ENCODE measurements around the gene ALG2. TPM values are rescaled to one million over a fixed set of nuclear protein-coding genes. Genes with fewer than 3 reads are reported as not detected.

ALG2 gene
- total and polyA plus RNA-seq, 2 of the 4 experiments (the other 2 are of a cell fraction) = 36.4 to 38.4 TPM

- H3K79me1 ChIP-seq (ENCODE audit: low read depth in 1 of 2, low read length in 2 of 2) = no peaks in the 10 kb centered on the region
- no peak overlapping the region for H3K56ac ChIP-seq (ENCODE audit: extremely low read depth, insufficient read depth, low read length)
- intact Hi-C loops (cut with micrococcal nuclease) = no loop called here
- dilution Hi-C loops (cut with HindIII; ENCODE audit: low sequenced_read_pairs, unreplicated experiment) = no loop called here
- no peak overlapping the region for H2AK9ac ChIP-seq (replicated peaks; ENCODE audit: low read depth, low read length, poor library complexity)
- peak; percentile 36 for DNase-seq
- no peak overlapping the region for H4K8ac ChIP-seq (ENCODE audit: low read depth in 2 of 2, low read length in 2 of 2)
- WGBS, 2 experiments (ENCODE audit: extremely low coverage in 2 of 2, insufficient read length in 1 of 2) = 62% methylated on average over 2 of the region's 6 CpGs; no CpG with 5 or more reads in 1 of the 2 experiments
- H4K20me1 ChIP-seq (ENCODE audit: insufficient read depth, low read length) = no peaks in the 10 kb centered on the region
- H3K9me3 ChIP-seq (ENCODE audit: control insufficient read depth, insufficient read depth, low read length) = no peaks in the 10 kb centered on the region
- H3K18ac ChIP-seq (ENCODE audit: low read depth, low read length) = no peak overlapping the region
- in situ Hi-C loops (cut with MboI; ENCODE audit: low sequenced_read_pairs) = no loop called here
- H2AK5ac ChIP-seq (ENCODE audit: low read depth, low read length) = no peak overlapping the region
- peak overlapping the region; percentile 13 for H2AFZ ChIP-seq (replicated peaks; ENCODE audit: low read length, poor library complexity)
- no peak overlapping the region for H3K4ac ChIP-seq (ENCODE audit: low read depth, low read length)
- no peak overlapping the region for H2BK20ac ChIP-seq (ENCODE audit: low read depth, low read length)
- no peak overlapping the region for H3K4me2 ChIP-seq (ENCODE audit: low read depth, low read length)
- ATAC-seq (ENCODE audit: low read depth) = peak; percentile 70
- no peaks in the 10 kb centered on the region; the same call in none of the 2 replicates for H3K9me1 ChIP-seq (ENCODE audit: insufficient read depth, low read length)
- no TSS peak for BruUV-seq (replicated peaks)
- no peaks in the 10 kb centered on the region for H3K4me1 ChIP-seq (ENCODE audit: control insufficient read depth, insufficient read depth, low read length)
- ChIA-PET CTCF (interaction anchor here (0.6 to 1.5 kb wide), 2 partner anchors 8 to 98 kb away, joined by 3 read pairs; no protein-coding TSS in a partner anchor), POLR2A (ENCODE audit: unreplicated experiment) (no interaction called here)
- H2BK5ac ChIP-seq (ENCODE audit: low read depth, low read length, poor library complexity, severe bottlenecking) = no peak overlapping the region
- H3K4me3 ChIP-seq (ENCODE audit: insufficient read depth, low read depth, low read length) = no peak overlapping the region
- no peak overlapping the region for H4K5ac ChIP-seq (ENCODE audit: low read depth, low read length)
- no peak overlapping the region for H2BK15ac ChIP-seq (ENCODE audit: low read depth, low read length)
- no peaks in the 10 kb centered on the region for H3K27me3 ChIP-seq (ENCODE audit: control insufficient read depth, insufficient read depth, low read length)
- no peak overlapping the region for H3K23ac ChIP-seq (ENCODE audit: low read depth, low read length)
- no peak overlapping the region for H4K91ac ChIP-seq (ENCODE audit: insufficient read depth, low read depth, low read length)
- no peak overlapping the region for H3K9ac ChIP-seq (ENCODE audit: low read depth, low read length)
- no peak overlapping the region for H3K27ac ChIP-seq (ENCODE audit: insufficient read depth, low read length)
- no peaks in the 10 kb centered on the region for H3K36me3 ChIP-seq (ENCODE audit: control insufficient read depth, insufficient read depth, low read length)
- H2BK120ac ChIP-seq (ENCODE audit: low read depth, low read length) = no peak overlapping the region
- TF ChIP-seq RAD21 (IDR thresholded peaks at IDR 0.05; ENCODE audit: low read length) (no peak), CEBPB (IDR thresholded peaks at IDR 0.05; ENCODE audit: low read depth, low read length) (peak; percentile 51)
- no peak overlapping the region for H3K14ac ChIP-seq (replicated peaks; ENCODE audit: low read depth, low read length)
Measured at GRCh38 chr9:99239341-99240060, 17.8 kb upstream of the ALG2 start.
